ENCODE results near the gene PRKRA. TPM values are rescaled to one million over a fixed set of nuclear protein-coding genes. Genes with fewer than 3 reads are reported as not detected.
"Not testable (repeated sequence)": the region's sequence is repeated elsewhere in the genome, so short reads cannot be mapped to it uniquely, and the experiment has no call there.

The PRKRA gene
- total RNA-seq, 4 donors from 2014 or later = 16.0 to 58.6 (median 42.4) TPM

- Histone ChIP-seq H3K4me3 (no peak overlapping the region), H3K27ac (no peak overlapping the region), H3K9me3 (peaks cover 0 to 4% (median 0%) of the 10 kb centered on the region in 3 donors), H3K4me1 (no peaks in the 10 kb centered on the region), H3K36me3 (peaks cover 0 to 75% (median 18%) of the 10 kb centered on the region in 3 donors), H3K27me3 (no peaks in the 10 kb centered on the region)
- intact Hi-C loops (cut with DNase I) = no loop called here
- no peak for DNase-seq
- TF ChIP-seq CTCF (IDR thresholded peaks at IDR 0.05) (no peak), POLR2A (IDR thresholded peaks at IDR 0.05) (no peak)
Observed at GRCh38 chr2:178429336-178429735, 21.6 kb downstream of the PRKRA start.

- H3K36me3 ChIP-seq = peaks cover 0 to 66% (median 9%) of the 10 kb centered on the region in 3 donors
- H3K4me3 ChIP-seq = no peak overlapping the region
- H3K27me3 ChIP-seq = no peaks in the 10 kb centered on the region
- no peak for TF ChIP-seq CTCF (IDR thresholded peaks at IDR 0.05)
- TF ChIP-seq POLR2A (IDR thresholded peaks at IDR 0.05) = no peak
- 83 to 100% methylated on average over 1 of the region's 1 CpG for WGBS, 2 donors
- intact Hi-C loops (cut with DNase I) = no loop called here
- no peaks in the 10 kb centered on the region for H3K4me1 ChIP-seq
- H3K9me3 ChIP-seq = peaks cover 0 to 4% (median 0%) of the 10 kb centered on the region in 3 donors
- no peak for DNase-seq
- no peak overlapping the region for H3K27ac ChIP-seq
Observed at GRCh38 chr2:178428396-178428806, 22.6 kb downstream of the PRKRA start.

- no peak overlapping the region for H3K27ac ChIP-seq
- 84 to 93% methylated on average over 2 of the region's 2 CpGs for WGBS, 2 donors
- H3K27me3 ChIP-seq = no peaks in the 10 kb centered on the region
- H3K4me1 ChIP-seq = no peaks in the 10 kb centered on the region
- H3K9me3 ChIP-seq = peaks cover 0 to 4% (median 0%) of the 10 kb centered on the region in 3 donors
- intact Hi-C loops (cut with DNase I) = no loop called here
- H3K36me3 ChIP-seq = peaks cover 0 to 57% (median 4%) of the 10 kb centered on the region in 3 donors
- DNase-seq = no peak
- TF ChIP-seq POLR2A (IDR thresholded peaks at IDR 0.05) = no peak
- no peak overlapping the region for H3K4me3 ChIP-seq
Observed at GRCh38 chr2:178427458-178427857, 23.5 kb downstream of the PRKRA start.

GRCh38 chr2:178426388-178426787 is 24.6 kb downstream of the PRKRA start:
- Histone ChIP-seq H3K4me3 (no peak overlapping the region), H3K27me3 (no peaks in the 10 kb centered on the region), H3K4me1 (no peaks in the 10 kb centered on the region), H3K36me3 (peaks cover 0 to 46% (median 0%) of the 10 kb centered on the region in 3 donors), H3K9me3 (peaks cover 0 to 4% (median 0%) of the 10 kb centered on the region in 3 donors), H3K27ac (no peak overlapping the region)
- TF ChIP-seq POLR2A (IDR thresholded peaks at IDR 0.05) (no peak), CTCF (IDR thresholded peaks at IDR 0.05) (no peak)
- WGBS, 2 donors = 67 to 87% methylated on average over 1 to 3 of the region's 3 CpGs
- intact Hi-C loops (cut with DNase I) = no loop called here
- no peak for DNase-seq

GRCh38 chr2:178425255-178425827 is 25.6 kb downstream of the PRKRA start:
- peaks cover 0 to 35% (median 0%) of the 10 kb centered on the region in 3 donors for H3K36me3 ChIP-seq
- intact Hi-C loops (cut with DNase I) = no loop called here
- no peak for DNase-seq
- no peak overlapping the region for H3K4me3 ChIP-seq
- H3K4me1 ChIP-seq = no peaks in the 10 kb centered on the region
- H3K9me3 ChIP-seq = peaks cover 0 to 4% (median 0%) of the 10 kb centered on the region in 3 donors
- H3K27me3 ChIP-seq = no peaks in the 10 kb centered on the region
- 92 to 93% methylated on average over 4 of the region's 4 CpGs for WGBS, 2 donors
- TF ChIP-seq CTCF (IDR thresholded peaks at IDR 0.05) (no peak), POLR2A (IDR thresholded peaks at IDR 0.05) (no peak)
- H3K27ac ChIP-seq = no peak overlapping the region

- intact Hi-C loops (cut with DNase I); H3K27me3 ChIP-seq; H3K4me1 ChIP-seq; H3K4me3 ChIP-seq; H3K27ac ChIP-seq; H3K9me3 ChIP-seq; DNase-seq: not testable (repeated sequence)
- WGBS, 2 donors = 80 to 85% methylated on average over 5 of the region's 5 CpGs
- peaks cover 0 to 19% (median 0%) of the 10 kb centered on the region in 3 donors for H3K36me3 ChIP-seq
Observed at GRCh38 chr2:178423746-178424145, 27.2 kb downstream of the PRKRA start.
